Calu3 (cell line): ENCODE data around the gene ATP2B3. TPM values are rescaled to one million over a fixed set of nuclear protein-coding genes. Genes with fewer than 3 reads are reported as not detected.
"Not testable (repeated sequence)": the region's sequence is repeated elsewhere in the genome, so short reads cannot be mapped to it uniquely, and the experiment has no call there.

ENCODE experiments used
- BruUV-seq: library from RNA; stranded (reverse); fragments of 400-500 nt; replicated peaks from 2 replicates; lab custom pipeline; 2021; lab: Mats Ljungman, UMichigan
- CTCF ChIA-PET: fragments of 300-600 bp; sonication (Branson Sonifier 250); formaldehyde crosslinking; loops from one replicate; lab custom pipeline; 2022; ENCODE audit warnings: antibody characterized with exemption; lab: Charles Lee
- DNase-seq: peaks from one replicate; pipeline ENCODE4 v3.0.0; 2022
- H3K27ac Mint-ChIP-seq: one replicate; pipeline ENCODE4 v1.8.0; 2022; ENCODE audit warnings: mixed read lengths; ENCODE audit not compliant: unreplicated experiment
- H3K27me3 Mint-ChIP-seq: one replicate; pipeline ENCODE4 v1.8.0; 2022; ENCODE audit warnings: mixed read lengths; ENCODE audit not compliant: unreplicated experiment
- H3K36me3 Mint-ChIP-seq: one replicate; pipeline ENCODE4 v1.8.0; 2022; ENCODE audit warnings: mild to moderate bottlenecking, moderate library complexity, mixed read lengths; ENCODE audit not compliant: insufficient read depth, unreplicated experiment
- H3K4me1 Mint-ChIP-seq: one replicate; pipeline ENCODE4 v1.8.0; 2022; ENCODE audit warnings: mild to moderate bottlenecking, low read depth, mixed read lengths; ENCODE audit not compliant: unreplicated experiment
- H3K4me3 Mint-ChIP-seq: one replicate; pipeline ENCODE4 v1.8.0; 2022; ENCODE audit warnings: mild to moderate bottlenecking, low read depth, moderate library complexity, mixed read lengths; ENCODE audit not compliant: unreplicated experiment
- H3K9me3 Mint-ChIP-seq: one replicate; pipeline ENCODE4 v1.8.0; 2022; ENCODE audit warnings: low read depth, mixed read lengths; ENCODE audit not compliant: unreplicated experiment
- CTCF ChIP-seq: fragments of 200-600 bp; IDR thresholded peaks from one replicate; pipeline ENCODE4 v1.8.0; 2022; ENCODE audit warnings: antibody characterized with exemption; ENCODE audit not compliant: unreplicated experiment
- intact Hi-C: fragments of 100-400 bp; cut with micrococcal nuclease; formaldehyde crosslinking; loops from one replicate; pipeline ENCODE4 v1.10.0; 2022; ENCODE audit not compliant: unreplicated experiment
- total RNA-seq: library from RNA; stranded (reverse); gene quantifications from 2 replicates; pipeline ENCODE4 v1.2.3, GENCODE V29; 2022

ATP2B3 gene
- total RNA-seq, 1 experiment from 2014 or later: not detected

GRCh38 chrX:153601511-153602110, 84.2 kb downstream of the ATP2B3 start:
- BruUV-seq: no TSS peak
- Mint-ChIP-seq H3K27ac (no peak overlapping the region), H3K36me3 (peaks cover 30% of the 10 kb centered on the region), H3K27me3 (peaks cover 39% of the 10 kb centered on the region), H3K4me1 (peaks cover 23% of the 10 kb centered on the region), H3K9me3 (no peaks in the 10 kb centered on the region), H3K4me3 (no peak overlapping the region)
- CTCF ChIA-PET: no interaction called here
- intact Hi-C loops: no loop called here
- DNase-seq: no peak
- no peak for TF ChIP-seq CTCF

GRCh38 chrX:153602601-153603000, 85.2 kb downstream of the ATP2B3 start:
- Mint-ChIP-seq H3K9me3 (no peaks in the 10 kb centered on the region), H3K27me3 (peaks cover 49% of the 10 kb centered on the region), H3K27ac (no peak overlapping the region), H3K36me3 (peaks cover 30% of the 10 kb centered on the region), H3K4me3 (no peak overlapping the region), H3K4me1 (peaks cover 19% of the 10 kb centered on the region)
- intact Hi-C loops: no loop called here
- BruUV-seq: no TSS peak
- no peak for DNase-seq
- TF ChIP-seq CTCF: no peak
- CTCF ChIA-PET: no interaction called here

- BruUV-seq: no TSS peak
- peaks cover 24% of the 10 kb centered on the region for H3K36me3 Mint-ChIP-seq
- H3K4me3 Mint-ChIP-seq: no peak overlapping the region
- intact Hi-C loops: no loop called here
- TF ChIP-seq CTCF: no peak
- DNase-seq: no peak
- H3K4me1 Mint-ChIP-seq: peaks cover 19% of the 10 kb centered on the region
- no peaks in the 10 kb centered on the region for H3K9me3 Mint-ChIP-seq
- CTCF ChIA-PET: no interaction called here
- no peak overlapping the region for H3K27ac Mint-ChIP-seq
- peaks cover 55% of the 10 kb centered on the region for H3K27me3 Mint-ChIP-seq
Observed at GRCh38 chrX:153603131-153603656, 85.8 kb downstream of the ATP2B3 start.

GRCh38 chrX:153604666-153605380, 87.4 kb downstream of the ATP2B3 start:
- H3K4me3 Mint-ChIP-seq, intact Hi-C loops, H3K9me3 Mint-ChIP-seq, BruUV-seq, DNase-seq, H3K27ac Mint-ChIP-seq: not testable (repeated sequence)
- Mint-ChIP-seq H3K4me1 (peaks cover 18% of the 10 kb centered on the region), H3K27me3 (peaks cover 71% of the 10 kb centered on the region), H3K36me3 (peaks cover 16% of the 10 kb centered on the region)
- CTCF ChIA-PET: interaction anchor here (1.5 kb wide), 1 partner anchor 31 kb away, joined by 3 read pairs; no protein-coding TSS in a partner anchor
